GM21447 (cell line): Measurements from ENCODE around the gene PDHA2.
"Not testable (repeated sequence)": the region's sequence is repeated elsewhere in the genome, so short reads cannot be mapped to it uniquely, and the experiment has no call there.

ENCODE experiments used
- ATAC-seq: cut with Tn5 transposase; IDR thresholded peaks from one replicate; pipeline ENCODE4 v1.9.1; 2021; ENCODE audit not compliant: unreplicated experiment

Gene PDHA2

GRCh38 chr4:95839891-95840290 is at the start of gene PDHA2:
TSS of gene PDHA2 (plus strand) at chr4:95840093. CDS start at chr4:95840151, 58 bp downstream.
- no peak for ATAC-seq

GRCh38 chr4:95798003-95798402 is 41.9 kb upstream of the PDHA2 start:
- no peak for ATAC-seq

- ATAC-seq, result no peak
These were observed 41.2 kb upstream of the PDHA2 start for GRCh38 chr4:95798727-95799126.

- no peak for ATAC-seq
These were observed 18.0 kb upstream of the PDHA2 start for GRCh38 chr4:95821867-95822266.

- no peak for ATAC-seq
These were observed 14.3 kb upstream of the PDHA2 start for GRCh38 chr4:95825546-95825945.

GRCh38 chr4:95830651-95831050 is 9.2 kb upstream of the PDHA2 start:
- ATAC-seq, result no peak

- no peak for ATAC-seq
These were observed 8.7 kb upstream of the PDHA2 start for GRCh38 chr4:95831166-95831565.

- no peak for ATAC-seq
These were observed 6.1 kb upstream of the PDHA2 start for GRCh38 chr4:95833711-95834194.

GRCh38 chr4:95835672-95836071 is 4.2 kb upstream of the PDHA2 start:
- no peak for ATAC-seq

GRCh38 chr4:95838192-95838591 is 1.7 kb upstream of the PDHA2 start:
- no peak for ATAC-seq

GRCh38 chr4:95847908-95848460 is 8.1 kb downstream of the PDHA2 start:
- ATAC-seq, result no peak

- ATAC-seq, result no peak
These were observed 10.3 kb downstream of the PDHA2 start for GRCh38 chr4:95850161-95850560.

GRCh38 chr4:95857761-95858160 is 17.9 kb downstream of the PDHA2 start:
- ATAC-seq, result no peak

GRCh38 chr4:95867919-95868318 is 28.0 kb downstream of the PDHA2 start:
- no peak for ATAC-seq

- ATAC-seq, result not testable (repeated sequence)
These were observed 29.5 kb downstream of the PDHA2 start for GRCh38 chr4:95869414-95869813.

- no peak for ATAC-seq
These were observed 30.1 kb downstream of the PDHA2 start for GRCh38 chr4:95869961-95870500.

GRCh38 chr4:95877636-95878035 is 37.7 kb downstream of the PDHA2 start:
- no peak for ATAC-seq

- no peak for ATAC-seq
These were observed 47.7 kb downstream of the PDHA2 start for GRCh38 chr4:95887551-95887950.

- no peak for ATAC-seq
These were observed 49.8 kb downstream of the PDHA2 start for GRCh38 chr4:95889662-95890061.
